Common myeloid progenitor, CD34-positive (primary cell): ENCODE results near the gene IL17RB.

Source experiments
- CTCF ChIA-PET: fragments of 350-600 bp; sonication (Branson Sonifier 250); formaldehyde crosslinking; loops from one replicate; lab custom pipeline; 2021; ENCODE audit warnings: antibody characterized with exemption; lab: Charles Lee
- POLR2A ChIA-PET: fragments of 350-600 bp; sonication (Branson Sonifier 250); formaldehyde crosslinking; loops from one replicate; lab custom pipeline; 2021; ENCODE audit warnings: antibody characterized with exemption; lab: Charles Lee
- DNase-seq, 3 donors: peaks; one replicate each; pipeline versions ENCODE4 v3.0.0 to v3.0.0-alpha.2; 2013
- H3K27ac ChIP-seq, 2 experiments: 1 replicate in 1 of 2; 2 replicates in 1 of 2; pipeline ENCODE4 v1.7.0; 2013; ENCODE audit warnings: inconsistent platforms in 2 of 2, low read length in 2 of 2, mild to moderate bottlenecking in 2 of 2, low read depth in 1 of 2, moderate library complexity in 1 of 2; ENCODE audit not compliant: severe bottlenecking in 2 of 2, insufficient read depth in 1 of 2, poor library complexity in 1 of 2
- H3K27me3 ChIP-seq, 5 experiments: replicated peaks in 2 of 5; 1 replicate in 3 of 5; 2 replicates in 2 of 5; pipeline versions ENCODE4 v1.6.1 to v1.7.0; 2013; ENCODE audit warnings: low read length in 4 of 5, mild to moderate bottlenecking in 2 of 5, moderate library complexity in 2 of 5, inconsistent platforms in 1 of 5; ENCODE audit not compliant: insufficient read depth in 5 of 5, control insufficient read depth in 4 of 5
- H3K36me3 ChIP-seq, 4 experiments: 1 replicate in 2 of 4; 2 replicates in 2 of 4; pipeline versions ENCODE4 v1.6.1 to v1.7.0; 2013; ENCODE audit warnings: low read length in 3 of 4, control low read depth in 1 of 4, mild to moderate bottlenecking in 1 of 4; ENCODE audit not compliant: control insufficient read depth in 4 of 4, insufficient read depth in 4 of 4
- H3K4me1 ChIP-seq, 4 experiments: 1 replicate in 3 of 4; 2 replicates in 1 of 4; pipeline versions ENCODE4 v1.6.1 to v1.7.1; 2013; ENCODE audit warnings: low read length in 3 of 4, mild to moderate bottlenecking in 3 of 4, control low read depth in 1 of 4, inconsistent platforms in 1 of 4, moderate library complexity in 1 of 4; ENCODE audit not compliant: control insufficient read depth in 4 of 4, insufficient read depth in 4 of 4; ENCODE audit errors: control extremely low read depth in 1 of 4
- H3K4me3 ChIP-seq, 7 experiments: 1 replicate in 4 of 7; 2 replicates in 3 of 7; pipeline versions ENCODE4 v1.5.1 to v1.7.0; 2013; ENCODE audit warnings: mild to moderate bottlenecking in 7 of 7, low read length in 6 of 7, moderate library complexity in 6 of 7, inconsistent platforms in 2 of 7, low read depth in 2 of 7, control low read depth in 1 of 7; ENCODE audit not compliant: insufficient read depth in 4 of 7, control insufficient read depth in 1 of 7; ENCODE audit errors: extremely low read depth in 1 of 7
- H3K9me3 ChIP-seq, 5 experiments: 1 replicate in 4 of 5; 2 replicates in 1 of 5; pipeline versions ENCODE4 v1.6.1 to v1.7.1; 2013; ENCODE audit warnings: low read length in 4 of 5, mild to moderate bottlenecking in 2 of 5, inconsistent platforms in 1 of 5, low read depth in 1 of 5, moderate library complexity in 1 of 5; ENCODE audit not compliant: control insufficient read depth in 4 of 5, insufficient read depth in 2 of 5; ENCODE audit errors: control extremely low read depth in 1 of 5
- WGBS: methylation state at CpG from one replicate; pipeline ENCODE4 v1.1.5; 2013; ENCODE audit not compliant: insufficient coverage; 5-methylcytosine and 5-hydroxymethylcytosine counted together

The IL17RB gene

DNA sequence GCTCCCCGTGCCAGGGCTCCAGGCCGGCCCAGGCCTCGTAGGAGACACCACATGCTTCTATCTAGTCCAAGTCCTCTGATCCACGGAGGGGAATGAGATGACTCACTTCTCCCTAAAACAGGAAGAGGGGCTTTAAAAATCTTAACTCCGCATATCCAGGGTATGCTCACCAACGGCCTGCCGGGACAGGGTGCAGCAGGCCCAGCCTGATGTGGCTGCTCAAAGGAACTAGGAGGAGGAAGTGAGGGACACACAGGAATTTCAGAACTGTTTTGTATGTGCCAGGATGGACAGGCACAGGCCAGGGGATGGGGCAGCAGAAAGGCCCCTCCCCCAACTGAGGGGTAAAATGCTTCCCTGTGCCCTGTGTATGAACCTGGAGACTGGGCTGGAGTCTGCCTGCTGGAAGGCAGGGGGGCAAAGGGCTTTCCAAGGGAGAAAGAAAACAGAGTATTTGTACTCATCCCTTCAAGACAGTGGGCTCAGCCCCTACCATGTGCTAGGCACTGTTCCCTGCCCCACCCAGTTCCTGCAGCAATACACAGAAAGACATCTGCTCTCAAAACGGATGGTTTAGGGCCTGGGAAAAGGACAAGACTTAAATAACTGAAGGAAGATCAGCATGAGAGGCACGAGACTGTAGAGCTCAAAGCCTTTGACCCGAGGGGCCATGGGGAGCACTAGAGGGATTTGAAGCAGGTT, 22.3 kb upstream of the IL17RB start:
- H3K27ac ChIP-seq = no peak overlapping the region
- CTCF ChIA-PET = no interaction called here
- no peak for DNase-seq
- H3K4me1 ChIP-seq = no peaks in the 10 kb centered on the region
- peaks cover 0 to 4% (median 0%) of the 10 kb centered on the region in 5 experiments for H3K27me3 ChIP-seq
- no peak overlapping the region for H3K4me3 ChIP-seq
- WGBS = 86% methylated on average over 10 of the region's 10 CpGs
- no peaks in the 10 kb centered on the region for H3K36me3 ChIP-seq
- POLR2A ChIA-PET = no interaction called here
- peaks cover 0 to 2% (median 0%) of the 10 kb centered on the region in 5 experiments for H3K9me3 ChIP-seq

DNA sequence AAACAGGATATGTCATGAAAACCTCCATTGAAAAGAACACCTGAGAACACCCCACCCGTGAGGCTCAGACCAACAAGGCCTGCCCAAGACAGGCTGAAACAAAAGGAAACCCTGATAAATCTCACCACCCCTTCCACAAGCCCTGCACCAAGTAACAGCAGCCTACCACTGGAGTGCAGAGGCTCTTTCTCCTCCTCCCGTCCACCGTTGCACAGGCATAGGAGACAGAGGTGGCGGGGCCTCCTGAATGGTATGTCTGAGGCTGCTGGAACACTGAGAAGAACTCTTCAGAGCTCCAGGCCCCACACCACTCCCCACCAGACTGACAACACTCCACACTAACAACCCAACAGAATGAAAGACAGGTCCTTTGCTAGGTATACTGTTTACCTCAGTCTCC, 21.6 kb upstream of the IL17RB start:
- no CpG with 5 or more reads among the region's 4 CpGs for WGBS
- H3K36me3 ChIP-seq = no peaks in the 10 kb centered on the region
- no peaks in the 10 kb centered on the region for H3K4me1 ChIP-seq
- H3K27ac ChIP-seq = no peak overlapping the region
- ChIA-PET POLR2A (no interaction called here), CTCF (no interaction called here)
- DNase-seq = no peak
- H3K4me3 ChIP-seq = no peak overlapping the region
- peaks cover 0 to 2% (median 0%) of the 10 kb centered on the region in 5 experiments for H3K9me3 ChIP-seq
- H3K27me3 ChIP-seq = peaks cover 0 to 4% (median 0%) of the 10 kb centered on the region in 5 experiments

DNA sequence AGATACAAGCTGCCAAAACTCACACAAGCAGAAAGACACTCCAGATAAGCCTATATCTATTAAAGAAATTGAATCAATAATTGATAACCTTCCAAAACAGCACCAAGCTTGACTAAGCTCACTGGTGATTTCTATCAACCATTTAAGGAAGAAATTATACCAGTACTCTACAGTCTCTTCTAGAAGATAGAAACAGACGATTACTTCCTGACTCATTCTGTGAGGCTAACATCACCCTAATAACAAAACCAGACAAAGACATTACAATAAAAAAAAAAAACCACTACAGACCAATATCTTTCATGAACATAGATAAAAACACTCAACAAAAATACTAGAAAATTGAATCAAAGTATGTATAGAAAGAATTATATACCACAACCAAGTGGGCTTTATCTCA, 20.3 kb upstream of the IL17RB start:
- Histone ChIP-seq H3K27me3 (peaks cover 0 to 2% (median 0%) of the 10 kb centered on the region in 5 experiments), H3K27ac (no peak overlapping the region), H3K4me1 (no peaks in the 10 kb centered on the region), H3K36me3 (no peaks in the 10 kb centered on the region), H3K4me3 (no peak overlapping the region), H3K9me3 (peaks cover 0 to 2% (median 0%) of the 10 kb centered on the region in 5 experiments)
- no CpG with 5 or more reads among the region's 1 CpG for WGBS
- ChIA-PET POLR2A (no interaction called here), CTCF (no interaction called here)
- DNase-seq = no peak

DNA sequence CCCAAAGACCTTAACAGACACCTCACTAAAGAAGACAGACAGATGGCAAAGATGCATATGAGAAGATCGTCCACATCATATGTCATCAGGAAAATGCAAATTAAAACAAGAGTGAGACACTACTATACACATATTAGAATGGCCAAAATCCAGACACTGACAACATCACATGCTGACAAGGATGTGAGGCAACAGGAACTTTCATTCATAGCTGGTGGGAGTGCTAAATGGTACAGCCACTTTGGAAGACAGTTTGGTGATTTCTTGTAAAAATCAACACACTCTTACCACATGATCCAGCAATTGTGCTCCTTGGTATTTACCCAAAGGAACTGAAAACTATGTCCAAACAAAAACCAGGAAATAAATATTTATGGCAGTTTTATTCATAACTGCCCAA, 17.8 kb upstream of the IL17RB start:
- CTCF ChIA-PET = no interaction called here
- peaks cover 0 to 2% (median 0%) of the 10 kb centered on the region in 4 experiments for H3K4me1 ChIP-seq
- H3K36me3 ChIP-seq = no peaks in the 10 kb centered on the region
- DNase-seq = no peak
- POLR2A ChIA-PET = no interaction called here
- H3K27ac ChIP-seq = no peak overlapping the region
- no peak overlapping the region for H3K4me3 ChIP-seq
- WGBS = no CpG with 5 or more reads among the region's 1 CpG
- peaks cover 0 to 2% (median 0%) of the 10 kb centered on the region in 5 experiments for H3K9me3 ChIP-seq
- peaks cover 0 to 1% (median 0%) of the 10 kb centered on the region in 5 experiments for H3K27me3 ChIP-seq

DNA sequence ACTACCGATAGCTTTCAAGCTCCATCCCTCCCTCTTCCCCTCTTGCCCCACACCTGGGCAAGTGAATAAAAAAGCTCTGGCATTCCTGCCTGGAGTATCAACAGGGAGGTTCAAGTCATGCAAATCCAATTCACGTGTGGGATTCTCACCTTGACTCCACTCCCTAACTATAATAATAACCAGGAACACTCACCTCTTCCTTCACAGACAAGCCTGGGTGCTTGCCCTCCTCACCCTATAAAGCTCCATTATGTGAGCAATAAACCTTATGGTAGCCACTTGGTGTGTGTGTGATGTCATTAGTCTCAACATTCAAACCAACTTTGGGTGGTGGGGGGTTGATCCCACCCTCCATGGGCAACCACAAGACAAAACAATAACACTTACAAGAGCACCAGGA, 16.8 kb upstream of the IL17RB start:
- POLR2A ChIA-PET = no interaction called here
- H3K27me3 ChIP-seq = peaks cover 0 to 1% (median 0%) of the 10 kb centered on the region in 5 experiments
- H3K4me3 ChIP-seq = no peak overlapping the region
- 100% methylated on average over 1 of the region's 2 CpGs for WGBS
- peaks cover 0 to 3% (median 0%) of the 10 kb centered on the region in 4 experiments for H3K4me1 ChIP-seq
- H3K36me3 ChIP-seq = no peaks in the 10 kb centered on the region
- CTCF ChIA-PET = no interaction called here
- H3K27ac ChIP-seq = no peak overlapping the region
- no peak for DNase-seq
- H3K9me3 ChIP-seq = peaks cover 0 to 2% (median 0%) of the 10 kb centered on the region in 5 experiments

DNA sequence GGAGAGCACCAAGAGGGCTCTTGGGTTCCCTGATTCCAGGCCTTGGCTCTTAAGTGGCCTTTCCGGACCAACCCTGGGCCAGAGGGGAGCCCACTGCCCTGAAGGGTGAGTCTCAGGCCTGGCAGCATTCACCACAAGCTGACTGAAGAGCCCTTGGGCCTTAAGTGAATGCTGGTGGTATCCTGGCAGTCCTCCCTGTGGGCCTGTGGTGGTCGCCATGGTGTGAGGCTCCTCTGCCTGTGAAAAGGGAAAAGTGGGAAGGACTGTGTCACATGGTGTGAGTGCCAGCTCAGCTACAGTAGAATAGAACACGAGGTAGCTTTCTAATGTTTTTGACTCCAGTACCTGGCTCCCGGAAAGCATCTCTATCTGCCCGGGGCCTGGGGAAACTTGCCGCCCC, 15.4 kb upstream of the IL17RB start:
- CTCF ChIA-PET = interaction anchor here (0.6 kb wide), 1 partner anchor 748 kb away, joined by 4 read pairs; no protein-coding TSS in a partner anchor
- Histone ChIP-seq H3K36me3 (no peaks in the 10 kb centered on the region), H3K4me3 (no peak overlapping the region), H3K27ac (no peak overlapping the region), H3K4me1 (peaks cover 0 to 3% (median 0%) of the 10 kb centered on the region in 4 experiments), H3K9me3 (no peaks in the 10 kb centered on the region), H3K27me3 (peaks cover 0 to 1% (median 0%) of the 10 kb centered on the region in 5 experiments)
- 98% methylated on average over 6 of the region's 6 CpGs for WGBS
- DNase-seq = no peak
- POLR2A ChIA-PET = no interaction called here

DNA sequence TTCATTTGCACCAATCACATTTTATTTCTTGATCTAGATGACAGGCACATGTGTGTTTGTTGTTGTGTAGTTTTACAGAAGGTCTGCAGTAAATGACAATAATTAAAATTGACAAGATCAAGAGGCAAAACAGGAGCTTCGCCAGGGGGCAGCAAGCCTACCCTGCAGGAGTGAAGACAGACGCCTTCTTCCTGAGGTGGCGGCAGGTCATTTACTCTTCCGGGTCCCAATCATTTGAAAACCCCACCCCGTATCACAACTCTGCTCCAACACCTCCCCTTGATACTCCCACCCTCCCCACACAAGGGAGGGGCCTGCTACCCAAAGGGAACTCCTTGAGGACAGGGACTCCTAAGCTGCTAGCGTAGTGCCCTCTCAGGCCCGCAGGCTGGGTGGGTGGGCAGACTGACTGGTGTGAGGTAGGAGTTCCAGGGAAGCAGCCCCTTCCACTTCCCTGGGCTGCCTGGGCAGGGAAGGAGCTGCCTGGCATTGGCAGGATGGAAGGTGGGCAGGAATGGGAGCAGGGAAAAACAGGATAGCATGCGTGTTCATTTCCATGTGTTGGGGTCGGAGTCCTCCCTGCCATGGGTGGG, 13.2 kb upstream of the IL17RB start:
- H3K27ac ChIP-seq = no peak overlapping the region
- H3K4me1 ChIP-seq = peaks cover 0 to 3% (median 0%) of the 10 kb centered on the region in 4 experiments
- ChIA-PET POLR2A (no interaction called here), CTCF (no interaction called here)
- no peaks in the 10 kb centered on the region for H3K9me3 ChIP-seq
- WGBS = 97% methylated on average over 7 of the region's 9 CpGs
- H3K4me3 ChIP-seq = no peak overlapping the region
- no peaks in the 10 kb centered on the region for H3K27me3 ChIP-seq
- H3K36me3 ChIP-seq = no peaks in the 10 kb centered on the region
- no peak for DNase-seq
